G401 (cell line): ENCODE measurements around the gene TMF1. TPM values are rescaled to one million over a fixed set of nuclear protein-coding genes. Genes with fewer than 3 reads are reported as not detected.

Experiments
- DNase-seq: peaks from one replicate; pipeline ENCODE4 v3.0.0-alpha.2; 2015; ENCODE audit warnings: low spot score
- in situ Hi-C: cut with HindIII; loops from 2 replicates; pipeline ENCODE4 v1.10.0; 2016; ENCODE audit warnings: low sequenced_read_pairs, mixed read lengths
- total RNA-seq: library from RNA; depleted of rRNA; stranded (reverse); fragments of >200 nt; shearing (Covaris generic); gene quantifications from 2 replicates; pipeline ENCODE4 v1.2.3, GENCODE V29; 2014; rRNA removed

Gene TMF1, protein sequence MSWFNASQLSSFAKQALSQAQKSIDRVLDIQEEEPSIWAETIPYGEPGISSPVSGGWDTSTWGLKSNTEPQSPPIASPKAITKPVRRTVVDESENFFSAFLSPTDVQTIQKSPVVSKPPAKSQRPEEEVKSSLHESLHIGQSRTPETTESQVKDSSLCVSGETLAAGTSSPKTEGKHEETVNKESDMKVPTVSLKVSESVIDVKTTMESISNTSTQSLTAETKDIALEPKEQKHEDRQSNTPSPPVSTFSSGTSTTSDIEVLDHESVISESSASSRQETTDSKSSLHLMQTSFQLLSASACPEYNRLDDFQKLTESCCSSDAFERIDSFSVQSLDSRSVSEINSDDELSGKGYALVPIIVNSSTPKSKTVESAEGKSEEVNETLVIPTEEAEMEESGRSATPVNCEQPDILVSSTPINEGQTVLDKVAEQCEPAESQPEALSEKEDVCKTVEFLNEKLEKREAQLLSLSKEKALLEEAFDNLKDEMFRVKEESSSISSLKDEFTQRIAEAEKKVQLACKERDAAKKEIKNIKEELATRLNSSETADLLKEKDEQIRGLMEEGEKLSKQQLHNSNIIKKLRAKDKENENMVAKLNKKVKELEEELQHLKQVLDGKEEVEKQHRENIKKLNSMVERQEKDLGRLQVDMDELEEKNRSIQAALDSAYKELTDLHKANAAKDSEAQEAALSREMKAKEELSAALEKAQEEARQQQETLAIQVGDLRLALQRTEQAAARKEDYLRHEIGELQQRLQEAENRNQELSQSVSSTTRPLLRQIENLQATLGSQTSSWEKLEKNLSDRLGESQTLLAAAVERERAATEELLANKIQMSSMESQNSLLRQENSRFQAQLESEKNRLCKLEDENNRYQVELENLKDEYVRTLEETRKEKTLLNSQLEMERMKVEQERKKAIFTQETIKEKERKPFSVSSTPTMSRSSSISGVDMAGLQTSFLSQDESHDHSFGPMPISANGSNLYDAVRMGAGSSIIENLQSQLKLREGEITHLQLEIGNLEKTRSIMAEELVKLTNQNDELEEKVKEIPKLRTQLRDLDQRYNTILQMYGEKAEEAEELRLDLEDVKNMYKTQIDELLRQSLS
- 3.3 and 7.5 TPM in 2 replicates for total RNA-seq

GRCh38 chr3:69051756-69052471, at the start of gene TMF1:
TMF1 (minus strand) TSS chr3:69052333; CDS start chr3:69052086, 247 bp downstream.
- in situ Hi-C loops, result no loop called here
- peak; percentile 98 for DNase-seq

- no peak for DNase-seq
- in situ Hi-C loops, result no loop called here
Observed at GRCh38 chr3:69099576-69099975, 47.4 kb upstream of the TMF1 start.

DNA sequence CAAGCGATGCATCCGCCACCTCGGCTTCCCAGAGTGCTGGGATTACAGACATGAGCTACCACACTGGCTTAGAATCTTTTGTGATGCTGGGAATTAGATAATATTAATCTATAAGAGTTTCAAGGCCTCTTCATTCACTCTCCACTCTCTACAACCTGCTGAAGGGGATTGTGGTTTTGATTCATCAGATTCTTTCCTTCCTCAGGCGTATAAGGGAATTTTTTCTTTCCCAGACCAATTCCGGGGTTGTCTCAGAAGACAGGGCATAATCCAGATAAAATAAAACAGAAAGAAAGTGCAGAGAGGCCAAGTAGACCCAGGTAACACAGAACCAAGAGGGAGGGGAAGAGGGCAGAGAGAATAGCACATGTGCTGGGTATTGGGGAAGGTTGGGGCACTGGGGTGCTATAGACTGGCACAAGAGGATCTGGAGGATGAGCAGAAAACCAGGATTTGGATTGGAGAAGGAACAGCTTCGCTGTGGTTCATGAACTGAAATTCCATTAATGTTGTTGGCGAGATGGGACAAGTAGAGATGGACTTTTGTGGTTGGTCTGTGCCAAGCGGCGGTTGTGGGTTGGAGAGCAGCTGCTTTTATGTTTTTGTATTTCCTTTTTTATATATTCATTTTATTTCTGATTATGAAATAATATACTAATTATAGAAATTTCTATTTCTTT, 45.4 kb upstream of the TMF1 start:
- in situ Hi-C loops, result no loop called here
- no peak for DNase-seq

DNA sequence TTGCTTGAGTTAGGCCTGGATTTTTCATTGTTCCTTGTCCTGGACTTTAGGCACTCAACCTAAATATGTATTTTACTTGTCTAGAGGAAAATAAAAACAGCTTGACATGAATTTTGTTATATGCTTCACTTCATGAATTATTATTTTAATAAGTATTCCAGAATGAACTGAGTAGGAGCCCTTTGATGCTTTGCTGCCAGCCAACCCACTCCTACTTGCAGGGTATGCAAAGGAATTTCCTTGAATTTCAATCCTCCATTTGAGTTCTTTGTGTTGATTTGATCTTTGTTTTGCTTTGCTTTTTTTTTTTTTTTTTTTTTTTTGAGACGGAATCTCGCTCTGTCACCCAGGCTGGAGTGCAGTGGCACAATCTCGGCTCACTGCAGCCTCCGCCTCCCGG, 44.2 kb upstream of the TMF1 start:
- DNase-seq, result no peak
- in situ Hi-C loops, result no loop called here

DNA sequence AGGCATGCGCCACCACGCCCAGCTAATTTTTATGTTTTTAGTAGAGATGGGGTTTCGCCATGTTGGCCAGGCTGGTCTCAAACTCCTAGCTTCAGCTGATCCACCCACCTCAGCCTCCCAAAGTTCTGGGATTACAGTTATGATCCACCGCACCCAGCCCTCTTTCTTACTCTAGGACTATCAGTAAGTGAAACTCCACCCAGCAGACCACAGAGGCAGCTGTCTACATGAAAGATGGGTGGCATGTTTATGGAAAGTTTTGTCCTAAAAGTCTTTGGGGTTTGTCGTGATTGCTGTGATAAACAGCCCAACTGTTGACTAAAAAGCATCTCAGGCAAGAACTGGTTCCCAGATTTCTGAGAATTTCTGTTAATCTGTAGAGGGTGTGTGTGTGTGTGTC, 43.5 kb upstream of the TMF1 start:
- in situ Hi-C loops, result no loop called here

GRCh38 chr3:69094467-69095205, 42.5 kb upstream of the TMF1 start:
- DNase-seq, result no peak

More for the DNA sequence above, 43.5 kb upstream of the TMF1 start:
- DNase-seq, result no peak

GRCh38 chr3:69092030-69092516, 39.9 kb upstream of the TMF1 start:
- in situ Hi-C loops, result no loop called here
- DNase-seq, result peak; percentile 18

More at GRCh38 chr3:69094467-69095205, 42.5 kb upstream of the TMF1 start:
- in situ Hi-C loops, result no loop called here

DNA sequence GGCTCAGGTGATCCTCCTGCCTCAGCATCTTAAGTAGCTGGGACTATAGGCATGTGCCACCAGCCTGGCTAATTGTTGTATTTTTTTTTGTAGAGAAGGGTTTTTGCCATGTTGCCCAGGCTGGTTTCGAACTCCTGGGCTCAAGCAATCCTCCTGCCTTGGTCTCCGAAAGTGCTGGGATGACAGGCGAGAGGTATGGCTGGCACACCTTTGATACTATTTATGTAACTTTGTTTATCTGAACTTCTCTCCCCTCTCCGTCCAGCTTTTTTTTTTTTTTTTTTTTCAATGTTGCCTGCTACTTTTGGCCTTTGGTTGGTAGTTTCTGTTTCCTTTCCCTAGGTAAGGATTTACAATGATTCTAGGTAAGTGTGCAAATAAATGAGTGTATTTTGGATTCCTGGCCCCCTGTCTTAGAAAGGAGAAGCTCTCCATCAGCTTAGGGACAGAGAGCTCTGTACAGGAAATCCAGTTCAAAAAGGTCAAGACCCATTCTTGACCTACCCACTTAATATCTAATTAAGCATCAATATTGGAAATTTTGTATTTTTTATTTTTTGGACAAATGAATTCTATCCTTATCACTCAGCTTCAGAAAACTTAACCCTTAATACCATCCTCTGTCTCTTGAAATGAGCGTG, 39.4 kb upstream of the TMF1 start:
- DNase-seq, result no peak
- in situ Hi-C loops, result no loop called here

DNA sequence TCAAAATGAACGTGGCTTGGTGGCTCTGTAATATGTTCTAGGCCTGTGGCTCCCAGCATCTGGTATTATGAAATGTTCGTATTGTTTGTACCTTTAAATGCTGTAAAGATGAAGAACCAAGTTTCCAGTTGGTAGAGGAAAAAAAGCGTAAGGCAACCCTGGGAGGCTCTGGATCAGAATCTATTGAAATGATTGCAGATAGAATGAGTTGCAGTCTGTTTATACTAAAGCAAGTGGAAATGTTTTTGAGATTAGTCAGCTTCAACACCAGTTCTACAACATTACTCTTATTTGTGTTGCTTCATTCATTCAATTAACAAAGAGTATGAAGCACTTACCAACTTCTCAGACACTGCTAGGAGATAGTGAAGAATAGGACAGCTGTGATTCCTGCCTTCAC, 37.9 kb upstream of the TMF1 start:
- no peak for DNase-seq
- in situ Hi-C loops, result no loop called here

DNA sequence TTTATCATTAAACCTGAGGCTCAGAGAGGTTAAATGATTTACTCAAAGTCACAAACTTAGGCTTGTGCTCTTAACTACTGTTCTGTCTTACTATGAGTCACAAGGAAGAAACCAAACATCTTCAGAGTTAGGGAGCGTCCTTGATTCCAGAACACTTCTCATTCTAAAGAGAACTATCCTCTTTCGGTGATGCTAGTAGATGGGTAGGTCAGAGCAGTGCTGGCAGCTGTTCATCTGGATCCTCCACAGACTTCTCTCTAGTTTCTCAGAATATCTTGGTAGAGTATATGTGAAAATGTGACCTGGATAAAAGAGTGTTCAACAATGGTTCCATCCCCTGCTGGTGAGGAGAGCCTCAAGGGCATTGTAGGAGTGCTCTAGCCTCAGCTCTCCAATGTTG, 35.9 kb upstream of the TMF1 start:
- in situ Hi-C loops, result no loop called here
- DNase-seq, result no peak

DNA sequence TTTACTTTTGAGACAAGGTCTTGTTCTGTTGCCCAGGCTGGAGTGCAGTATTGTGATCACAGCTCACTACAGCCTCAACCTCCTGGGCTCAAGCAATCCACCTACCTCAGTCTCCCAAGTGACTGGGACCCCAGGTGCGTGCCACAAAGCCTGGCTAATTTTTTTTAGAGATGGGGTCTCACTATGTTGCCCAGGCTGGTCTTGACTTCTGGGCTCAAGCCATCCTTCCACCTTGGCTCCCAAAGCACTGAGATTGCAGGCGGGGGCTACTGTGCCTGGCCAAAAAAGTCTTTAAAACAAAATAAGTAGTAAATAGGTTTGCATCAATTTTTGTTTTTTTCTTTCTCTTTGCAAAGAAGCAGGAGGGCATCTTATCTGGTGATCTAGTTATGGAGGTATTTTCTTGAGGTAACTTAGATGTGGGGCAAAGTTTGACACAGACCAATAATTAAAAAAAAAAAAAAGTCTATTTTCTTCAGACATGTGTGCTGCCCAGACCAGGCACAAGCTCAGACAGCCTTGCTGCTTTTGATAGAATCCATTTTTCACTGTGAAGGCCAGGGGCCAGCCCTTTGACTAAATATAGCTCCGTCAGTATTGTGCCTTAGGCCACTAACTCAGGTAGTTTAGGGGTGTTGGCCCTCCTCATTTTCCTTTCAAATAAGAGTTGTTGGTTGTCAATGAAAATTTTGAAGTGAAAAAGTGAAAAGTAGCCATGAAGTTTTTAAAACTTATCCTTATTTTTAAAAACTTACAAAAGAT, 35.1 kb upstream of the TMF1 start:
- in situ Hi-C loops, result no loop called here

DNA sequence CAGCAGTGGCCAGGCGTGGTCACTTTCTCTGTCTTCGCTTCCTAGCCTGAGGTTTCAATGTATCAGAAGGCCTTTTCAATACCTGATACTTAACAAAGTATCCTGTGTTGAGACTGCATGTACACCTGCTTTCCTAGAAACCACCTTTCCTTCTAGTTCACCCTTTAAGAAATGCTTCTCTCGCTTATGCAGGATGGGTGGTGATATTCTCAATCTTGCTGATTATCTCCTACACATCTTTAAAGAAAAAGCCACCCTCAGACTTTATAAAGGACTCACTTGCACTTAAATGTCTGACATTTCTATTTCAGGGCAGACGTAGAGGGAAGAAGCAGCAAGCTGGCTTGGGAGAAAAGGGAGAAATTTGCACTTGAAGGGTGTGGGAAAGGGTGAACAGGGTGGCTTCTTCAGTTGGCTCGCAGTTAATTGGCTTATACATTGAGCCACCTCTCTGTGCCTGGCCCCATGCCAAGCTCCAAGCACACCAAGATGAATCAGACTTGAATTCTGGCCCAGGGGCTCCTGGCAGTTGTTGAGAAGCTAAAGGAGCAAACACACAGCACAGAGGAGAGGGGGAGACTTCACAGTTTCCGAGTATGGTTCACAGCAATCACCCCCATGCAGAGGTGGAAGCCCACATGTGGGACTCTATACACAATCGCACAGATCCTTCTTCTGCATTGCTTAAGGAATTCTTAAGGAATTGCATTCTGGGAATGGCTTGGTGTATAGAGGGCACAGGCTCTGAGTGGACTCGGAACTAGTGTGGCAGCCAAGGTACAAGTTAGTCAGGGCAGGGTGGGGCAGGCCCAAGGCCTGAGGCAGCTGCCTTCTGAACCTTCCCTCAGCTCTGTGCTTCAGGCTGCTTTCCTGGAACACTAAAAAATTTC, 33.9 kb upstream of the TMF1 start:
- in situ Hi-C loops, result no loop called here
- DNase-seq, result peak; percentile 77

More for the DNA sequence above, 35.1 kb upstream of the TMF1 start:
- DNase-seq, result no peak

- in situ Hi-C loops, result no loop called here
- DNase-seq, result peak; percentile 56
Observed at GRCh38 chr3:69085168-69085832, 33.2 kb upstream of the TMF1 start.

DNA sequence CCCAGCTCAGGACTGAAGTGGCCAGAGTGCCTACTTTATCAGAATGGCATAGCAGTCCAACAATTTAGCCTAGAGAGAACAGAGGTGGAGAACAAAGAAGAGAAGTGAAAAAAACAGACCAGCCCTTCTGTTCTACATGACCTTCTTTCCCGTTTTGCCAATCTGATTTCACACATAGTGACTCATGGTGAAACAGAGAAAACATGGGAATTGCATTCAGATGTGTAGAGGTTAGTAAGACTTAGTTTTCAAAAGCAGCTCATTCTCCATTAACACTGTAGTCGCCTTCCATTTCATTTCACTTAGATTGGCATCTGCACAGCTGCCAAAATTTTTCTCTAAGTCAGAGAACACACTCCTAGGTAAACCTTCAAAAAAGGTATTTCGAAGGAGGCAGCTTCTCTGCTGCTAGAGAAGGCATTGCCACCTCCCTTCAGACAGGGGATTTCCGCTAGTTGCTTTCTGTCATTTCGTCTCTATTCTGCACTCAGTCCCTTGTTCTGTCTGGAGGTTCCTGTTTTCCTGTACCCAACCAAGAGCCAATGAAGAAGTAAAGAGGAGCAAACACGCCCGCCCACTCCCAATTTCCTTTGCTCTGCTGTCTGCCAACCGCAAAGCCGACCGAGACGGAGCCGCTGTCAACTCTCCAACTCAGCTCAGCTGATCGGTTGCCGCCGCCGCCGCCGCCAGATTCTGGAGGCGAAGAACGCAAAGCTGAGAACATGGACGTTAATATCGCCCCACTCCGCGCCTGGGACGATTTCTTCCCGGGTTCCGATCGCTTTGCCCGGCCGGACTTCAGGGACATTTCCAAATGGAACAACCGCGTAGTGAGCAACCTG, 32.4 kb upstream of the TMF1 start, which contains the start of gene ARL6IP5:
TSS of gene ARL6IP5 (plus strand) at position 612 of the 842 bp plus-strand sequence. CDS start at position 723, 111 bp downstream.
- in situ Hi-C loops, result no loop called here

More for the DNA sequence above, 32.4 kb upstream of the TMF1 start, which contains the start of gene ARL6IP5:
- DNase-seq, result peak; percentile 97
